ENCODE measurements around the gene CIROP.

DNA sequence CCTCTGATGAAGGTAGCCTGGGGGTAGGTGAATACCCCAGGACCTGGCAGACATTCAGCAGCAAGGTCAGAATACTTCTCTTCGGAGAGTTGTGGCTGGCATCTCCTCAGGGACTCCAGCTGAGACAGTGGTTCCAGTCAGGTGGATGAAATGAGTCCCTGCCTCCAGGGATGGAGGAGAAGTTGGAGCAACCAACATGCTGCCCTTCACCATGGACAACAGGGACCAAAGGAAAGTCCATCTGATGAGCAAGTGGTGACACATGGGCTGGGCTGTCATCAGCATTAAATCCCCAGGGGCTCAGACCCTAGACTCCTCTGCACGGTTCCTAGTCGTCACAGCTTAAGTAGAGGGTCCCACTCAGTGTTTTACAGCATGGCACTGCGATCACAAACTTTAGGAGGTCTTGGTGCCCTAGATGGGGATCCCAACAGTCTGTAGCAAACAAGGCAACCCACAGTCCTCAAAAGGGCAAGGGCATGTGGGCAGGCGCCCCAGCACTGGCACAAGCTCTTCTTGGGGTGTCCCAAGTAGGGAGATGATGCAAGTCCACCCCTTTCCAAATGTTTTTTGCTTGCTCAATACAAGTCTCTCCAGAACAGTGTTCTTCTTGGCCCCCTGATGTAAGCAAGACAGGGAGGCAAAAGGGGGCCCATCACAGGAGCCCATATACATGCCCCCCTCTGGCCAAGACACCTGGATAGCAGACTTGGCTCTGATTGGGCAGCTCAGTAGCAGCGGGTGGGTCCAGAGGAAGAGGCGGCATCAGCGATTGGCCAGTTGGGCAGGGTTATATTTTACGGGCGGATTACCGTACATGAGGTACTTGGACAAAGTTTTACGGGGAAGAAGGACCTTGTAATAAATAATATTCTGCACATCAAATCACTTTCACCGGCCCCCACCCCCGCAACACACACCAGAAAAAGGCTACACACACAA is 36.7 kb downstream of the CIROP start:
- TF ChIP-seq, protein P1, sequence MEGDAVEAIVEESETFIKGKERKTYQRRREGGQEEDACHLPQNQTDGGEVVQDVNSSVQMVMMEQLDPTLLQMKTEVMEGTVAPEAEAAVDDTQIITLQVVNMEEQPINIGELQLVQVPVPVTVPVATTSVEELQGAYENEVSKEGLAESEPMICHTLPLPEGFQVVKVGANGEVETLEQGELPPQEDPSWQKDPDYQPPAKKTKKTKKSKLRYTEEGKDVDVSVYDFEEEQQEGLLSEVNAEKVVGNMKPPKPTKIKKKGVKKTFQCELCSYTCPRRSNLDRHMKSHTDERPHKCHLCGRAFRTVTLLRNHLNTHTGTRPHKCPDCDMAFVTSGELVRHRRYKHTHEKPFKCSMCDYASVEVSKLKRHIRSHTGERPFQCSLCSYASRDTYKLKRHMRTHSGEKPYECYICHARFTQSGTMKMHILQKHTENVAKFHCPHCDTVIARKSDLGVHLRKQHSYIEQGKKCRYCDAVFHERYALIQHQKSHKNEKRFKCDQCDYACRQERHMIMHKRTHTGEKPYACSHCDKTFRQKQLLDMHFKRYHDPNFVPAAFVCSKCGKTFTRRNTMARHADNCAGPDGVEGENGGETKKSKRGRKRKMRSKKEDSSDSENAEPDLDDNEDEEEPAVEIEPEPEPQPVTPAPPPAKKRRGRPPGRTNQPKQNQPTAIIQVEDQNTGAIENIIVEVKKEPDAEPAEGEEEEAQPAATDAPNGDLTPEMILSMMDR (IDR thresholded peaks at IDR 0.05; ENCODE audit: low read length), result no peak
- TF ChIP-seq EZH2 (IDR thresholded peaks at IDR 0.05; ENCODE audit: borderline replicate concordance, low read length), result no peak

All from OCI-LY1 (cell line).